Measurements from ENCODE around the gene STAMBPL1.
"Not testable (repeated sequence)": the region's sequence is repeated elsewhere in the genome, so short reads cannot be mapped to it uniquely, and the experiment has no call there.

Gene STAMBPL1

GRCh38 chr10:88920198-88920597 lies 40.2 kb downstream of the STAMBPL1 start:
- no peak for DNase-seq (ENCODE audit: low read depth)

GRCh38 chr10:88920986-88921593 lies 41.0 kb downstream of the STAMBPL1 start:
- no peak for DNase-seq (ENCODE audit: low read depth)

GRCh38 chr10:88922041-88922440 lies 42.0 kb downstream of the STAMBPL1 start:
- DNase-seq (ENCODE audit: low read depth) = no peak

GRCh38 chr10:88923520-88923919 lies 43.5 kb downstream of the STAMBPL1 start:
- DNase-seq (ENCODE audit: low read depth) = no peak

GRCh38 chr10:88926566-88927415 lies 46.7 kb downstream of the STAMBPL1 start:
- DNase-seq (ENCODE audit: low read depth) = no peak

- DNase-seq (ENCODE audit: low read depth) = no peak
These were observed 47.3 kb downstream of the STAMBPL1 start for GRCh38 chr10:88927416-88927690.

GRCh38 chr10:88928254-88928653 lies 48.2 kb downstream of the STAMBPL1 start:
- DNase-seq (ENCODE audit: low read depth) = no peak

GRCh38 chr10:88931548-88931947 lies 51.5 kb downstream of the STAMBPL1 start:
- DNase-seq (ENCODE audit: low read depth) = no peak

- DNase-seq (ENCODE audit: low read depth) = not testable (repeated sequence)
These were observed 52.0 kb downstream of the STAMBPL1 start for GRCh38 chr10:88932029-88932428.

GRCh38 chr10:88932539-88933256 lies 52.7 kb downstream of the STAMBPL1 start:
- peak; percentile 12 for DNase-seq (ENCODE audit: low read depth)

GRCh38 chr10:88933564-88933963 lies 53.5 kb downstream of the STAMBPL1 start:
- DNase-seq (ENCODE audit: low read depth) = no peak

- peak; percentile 63 for DNase-seq (ENCODE audit: low read depth)
These were observed 55.0 kb downstream of the STAMBPL1 start for GRCh38 chr10:88934900-88935672.

- DNase-seq (ENCODE audit: low read depth) = no peak
These were observed 56.6 kb downstream of the STAMBPL1 start for GRCh38 chr10:88936656-88937055.

GRCh38 chr10:88938039-88938438 lies 58.0 kb downstream of the STAMBPL1 start:
- no peak for DNase-seq (ENCODE audit: low read depth)

- DNase-seq (ENCODE audit: low read depth) = no peak
These were observed 58.9 kb downstream of the STAMBPL1 start for GRCh38 chr10:88938938-88939337.

GRCh38 chr10:88941026-88941425 lies 61.0 kb downstream of the STAMBPL1 start:
- DNase-seq (ENCODE audit: low read depth) = no peak

GRCh38 chr10:88943778-88944177 lies 63.7 kb downstream of the STAMBPL1 start:
- no peak for DNase-seq (ENCODE audit: low read depth)

- DNase-seq (ENCODE audit: low read depth) = no peak
These were observed 64.8 kb downstream of the STAMBPL1 start for GRCh38 chr10:88944813-88945212.

- no peak for DNase-seq (ENCODE audit: low read depth)
These were observed 66.2 kb downstream of the STAMBPL1 start for GRCh38 chr10:88946200-88946599.

- DNase-seq (ENCODE audit: low read depth) = no peak
These were observed 67.0 kb downstream of the STAMBPL1 start for GRCh38 chr10:88946965-88947590.

- no peak for DNase-seq (ENCODE audit: low read depth)
These were observed 69.0 kb downstream of the STAMBPL1 start for GRCh38 chr10:88949051-88949450.
